Middle frontal gyrus (tissue), 1 donor: ENCODE measurements around the gene PLXNA4.
"Not testable (repeated sequence)": the region's sequence is repeated elsewhere in the genome, so short reads cannot be mapped to it uniquely, and the experiment has no call there.

Source experiments
- DNase-seq: peaks from one replicate; pipeline ENCODE4 v3.0.0-alpha.2; 2015; ENCODE audit warnings: low spot score; ENCODE audit errors: extremely low spot score

Gene PLXNA4, protein sequence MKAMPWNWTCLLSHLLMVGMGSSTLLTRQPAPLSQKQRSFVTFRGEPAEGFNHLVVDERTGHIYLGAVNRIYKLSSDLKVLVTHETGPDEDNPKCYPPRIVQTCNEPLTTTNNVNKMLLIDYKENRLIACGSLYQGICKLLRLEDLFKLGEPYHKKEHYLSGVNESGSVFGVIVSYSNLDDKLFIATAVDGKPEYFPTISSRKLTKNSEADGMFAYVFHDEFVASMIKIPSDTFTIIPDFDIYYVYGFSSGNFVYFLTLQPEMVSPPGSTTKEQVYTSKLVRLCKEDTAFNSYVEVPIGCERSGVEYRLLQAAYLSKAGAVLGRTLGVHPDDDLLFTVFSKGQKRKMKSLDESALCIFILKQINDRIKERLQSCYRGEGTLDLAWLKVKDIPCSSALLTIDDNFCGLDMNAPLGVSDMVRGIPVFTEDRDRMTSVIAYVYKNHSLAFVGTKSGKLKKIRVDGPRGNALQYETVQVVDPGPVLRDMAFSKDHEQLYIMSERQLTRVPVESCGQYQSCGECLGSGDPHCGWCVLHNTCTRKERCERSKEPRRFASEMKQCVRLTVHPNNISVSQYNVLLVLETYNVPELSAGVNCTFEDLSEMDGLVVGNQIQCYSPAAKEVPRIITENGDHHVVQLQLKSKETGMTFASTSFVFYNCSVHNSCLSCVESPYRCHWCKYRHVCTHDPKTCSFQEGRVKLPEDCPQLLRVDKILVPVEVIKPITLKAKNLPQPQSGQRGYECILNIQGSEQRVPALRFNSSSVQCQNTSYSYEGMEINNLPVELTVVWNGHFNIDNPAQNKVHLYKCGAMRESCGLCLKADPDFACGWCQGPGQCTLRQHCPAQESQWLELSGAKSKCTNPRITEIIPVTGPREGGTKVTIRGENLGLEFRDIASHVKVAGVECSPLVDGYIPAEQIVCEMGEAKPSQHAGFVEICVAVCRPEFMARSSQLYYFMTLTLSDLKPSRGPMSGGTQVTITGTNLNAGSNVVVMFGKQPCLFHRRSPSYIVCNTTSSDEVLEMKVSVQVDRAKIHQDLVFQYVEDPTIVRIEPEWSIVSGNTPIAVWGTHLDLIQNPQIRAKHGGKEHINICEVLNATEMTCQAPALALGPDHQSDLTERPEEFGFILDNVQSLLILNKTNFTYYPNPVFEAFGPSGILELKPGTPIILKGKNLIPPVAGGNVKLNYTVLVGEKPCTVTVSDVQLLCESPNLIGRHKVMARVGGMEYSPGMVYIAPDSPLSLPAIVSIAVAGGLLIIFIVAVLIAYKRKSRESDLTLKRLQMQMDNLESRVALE (N-terminal part only)

DNA sequence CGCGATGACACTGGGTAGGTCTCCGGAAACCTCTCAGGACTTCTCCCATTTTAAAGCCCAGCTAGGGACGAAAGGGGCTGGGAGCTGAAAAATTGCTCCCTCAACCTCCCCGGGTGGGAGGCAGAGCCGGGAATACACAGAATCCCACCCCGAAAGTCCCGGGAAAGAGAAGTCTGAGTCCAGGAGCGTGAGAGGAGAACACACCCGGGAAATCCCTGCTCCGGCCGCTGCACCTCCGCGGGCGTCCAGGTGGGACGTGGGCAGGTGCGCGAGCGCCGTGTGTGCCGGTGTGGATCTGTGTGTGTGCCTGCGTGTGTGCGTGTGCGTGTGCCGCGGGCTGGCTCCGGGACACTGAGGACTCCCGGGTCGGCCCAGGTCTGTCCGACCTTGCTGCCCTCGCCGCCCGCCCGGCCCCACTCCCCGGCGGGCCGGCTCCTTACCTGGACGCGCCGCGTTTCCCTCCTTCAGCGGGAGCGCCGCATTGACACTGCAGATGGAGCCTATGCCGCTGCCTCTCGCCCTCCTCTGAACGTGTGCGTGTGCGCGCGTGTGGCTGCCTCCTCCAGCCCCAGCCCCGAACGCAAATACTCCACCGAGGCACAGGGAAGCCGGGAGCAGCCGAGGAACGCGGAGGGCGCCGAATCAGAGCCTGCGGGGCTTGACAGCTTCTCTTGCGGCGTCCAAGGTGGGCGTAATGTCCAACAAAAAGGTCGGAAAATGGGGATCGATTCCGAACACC, at the start of gene PLXNA4:
Gene PLXNA4, minus strand, starts transcription at position 489 of the 739 bp plus-strand sequence. CDS start 67,777 bp downstream, outside the sequence.
- DNase-seq = no peak

DNA sequence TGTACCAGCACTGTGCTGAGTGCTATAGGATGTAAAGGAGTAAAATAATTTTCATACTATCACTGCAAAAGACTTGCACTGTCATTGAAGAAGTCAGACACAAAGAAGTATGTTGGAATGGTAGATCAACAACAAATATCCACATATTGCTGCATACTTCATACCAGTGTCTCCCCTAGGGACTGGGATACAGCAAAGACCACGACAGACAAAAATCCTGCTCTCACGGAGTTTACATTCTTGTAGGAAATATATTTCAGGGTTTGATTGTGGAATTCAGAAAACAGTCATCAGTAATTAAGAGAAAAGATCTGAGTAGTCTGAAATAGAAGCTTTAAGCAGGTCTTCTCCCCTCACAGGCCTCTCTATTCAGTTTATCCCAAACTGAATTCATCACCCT, 49.4 kb upstream of the PLXNA4 start:
- DNase-seq = no peak

DNA sequence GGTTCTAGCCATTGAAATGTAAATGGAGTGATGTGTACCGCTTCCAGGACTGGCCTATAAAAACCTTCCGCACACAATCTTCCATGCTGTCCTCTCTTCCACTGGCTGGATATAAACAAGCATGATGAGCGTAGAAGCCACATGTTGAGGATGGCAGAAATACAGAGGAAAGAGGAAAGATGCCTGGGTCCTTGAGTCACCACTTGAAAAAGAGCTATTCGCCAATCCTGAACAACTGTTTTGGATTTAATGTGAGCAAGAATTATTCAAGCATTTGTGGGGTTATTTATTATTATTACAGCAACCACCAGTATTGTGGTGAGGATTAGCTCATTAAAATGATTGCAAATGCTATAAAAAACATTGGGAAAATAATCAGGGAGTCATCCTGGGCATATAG, 45.8 kb upstream of the PLXNA4 start:
- DNase-seq = no peak

DNA sequence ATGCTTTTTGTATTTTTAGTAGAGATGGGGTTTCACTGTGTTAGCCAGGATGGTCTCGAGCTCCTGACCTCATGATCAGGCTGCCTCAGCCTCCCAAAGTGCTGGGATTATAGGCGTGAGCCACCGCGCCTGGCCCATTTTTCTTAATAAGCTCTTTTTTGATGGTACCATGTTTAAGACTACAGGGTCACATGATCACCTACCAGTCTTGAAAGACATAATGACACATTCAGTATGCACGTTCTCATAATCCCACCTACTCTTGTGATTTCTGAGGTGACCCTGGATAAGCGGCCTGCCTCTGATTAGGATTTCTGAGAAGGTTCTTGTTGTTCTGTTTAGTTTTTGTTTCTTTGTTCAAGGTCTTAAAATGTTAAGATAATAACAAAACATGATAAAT, 43.7 kb upstream of the PLXNA4 start:
- DNase-seq = no peak

DNA sequence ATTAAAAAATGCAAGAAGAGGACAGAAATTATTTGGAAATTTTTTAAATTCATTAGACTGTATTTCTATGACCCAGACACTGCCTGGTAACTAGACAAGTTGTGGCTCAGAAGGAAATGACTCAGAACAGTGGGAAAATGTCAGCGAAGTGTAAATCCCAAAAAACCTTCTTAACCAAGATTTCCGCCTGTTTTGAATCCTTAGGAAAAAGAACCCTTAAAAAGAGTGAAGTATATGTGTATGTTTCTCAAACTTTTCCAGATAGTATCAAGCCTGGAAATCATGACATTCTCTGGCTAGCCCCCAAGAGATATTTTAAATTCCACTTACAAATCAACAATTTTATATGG, 42.7 kb upstream of the PLXNA4 start:
- DNase-seq = no peak

DNA sequence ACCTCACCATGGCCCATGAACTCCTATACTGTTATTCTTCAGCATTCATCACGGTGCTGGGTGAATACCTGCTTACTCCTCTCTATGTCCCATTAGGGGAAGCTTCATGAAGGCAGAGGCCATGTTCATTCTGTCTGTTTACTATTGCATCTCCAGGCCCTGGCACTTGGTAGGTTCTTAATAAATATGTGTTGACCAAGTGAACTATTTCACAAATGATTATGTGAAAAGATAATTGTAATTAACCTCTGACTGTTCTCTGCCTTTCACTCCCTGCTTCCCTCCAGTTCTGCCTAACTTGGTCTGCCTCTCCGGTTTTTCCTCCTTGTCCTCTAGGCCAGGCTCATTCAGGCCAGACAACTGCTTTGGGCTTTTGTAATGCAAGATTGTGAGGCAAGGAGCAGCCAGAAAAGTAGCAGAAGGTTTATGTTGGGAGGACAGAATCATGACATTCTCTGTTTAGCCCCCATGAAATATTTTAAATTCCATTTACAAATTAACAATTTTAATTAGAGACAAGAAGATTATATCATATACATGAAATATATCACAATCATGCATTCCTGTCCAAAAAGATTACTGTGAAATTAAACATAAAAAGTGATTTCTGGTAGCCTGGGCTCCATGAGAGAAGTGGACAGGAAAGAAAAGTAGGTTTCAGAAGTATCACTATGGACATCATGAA, 42.1 kb upstream of the PLXNA4 start:
- DNase-seq = no peak

DNA sequence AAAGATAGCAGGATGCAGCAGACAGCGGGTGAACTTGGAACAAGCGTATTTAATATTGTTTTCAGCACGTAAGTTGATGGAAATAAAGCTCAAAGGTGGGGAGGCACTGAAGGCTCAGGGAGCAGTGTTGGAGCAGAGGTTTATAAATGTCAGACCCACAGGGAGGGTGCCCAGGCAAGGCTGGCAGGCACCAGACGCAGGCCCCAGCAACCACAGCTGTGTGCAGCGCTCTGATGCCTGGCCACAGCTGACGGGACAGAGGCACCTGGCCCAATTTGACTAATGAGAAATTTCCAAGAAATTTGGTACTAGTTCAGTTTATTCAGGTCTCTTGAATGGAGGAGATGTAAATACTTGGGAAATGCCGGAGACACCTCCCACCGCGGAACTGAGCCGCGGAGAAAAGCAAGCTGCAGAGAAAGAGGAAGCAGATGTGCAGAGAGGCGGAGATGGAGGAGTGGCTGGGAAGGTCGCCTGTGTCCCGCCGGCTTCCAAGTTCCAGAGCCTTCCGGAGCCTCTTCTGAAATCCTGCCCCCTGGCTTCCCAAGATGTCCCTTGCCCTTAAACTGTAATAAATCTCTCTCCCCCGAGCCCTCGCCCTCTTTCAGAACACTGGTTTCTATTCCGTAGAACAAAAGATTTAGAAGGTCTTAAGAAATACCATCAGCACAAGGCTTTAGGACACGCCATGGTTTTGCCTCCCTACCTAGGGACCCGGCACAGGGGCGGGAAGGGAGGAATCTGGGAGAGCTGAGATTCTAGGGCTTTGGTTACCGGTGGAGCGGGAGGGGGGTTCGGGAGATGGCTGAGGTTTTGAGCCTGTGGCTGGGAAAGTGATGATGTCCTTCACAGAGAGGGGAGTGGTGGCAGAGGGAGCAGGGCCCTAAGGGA, 38.4 kb upstream of the PLXNA4 start:
- no peak for DNase-seq

DNA sequence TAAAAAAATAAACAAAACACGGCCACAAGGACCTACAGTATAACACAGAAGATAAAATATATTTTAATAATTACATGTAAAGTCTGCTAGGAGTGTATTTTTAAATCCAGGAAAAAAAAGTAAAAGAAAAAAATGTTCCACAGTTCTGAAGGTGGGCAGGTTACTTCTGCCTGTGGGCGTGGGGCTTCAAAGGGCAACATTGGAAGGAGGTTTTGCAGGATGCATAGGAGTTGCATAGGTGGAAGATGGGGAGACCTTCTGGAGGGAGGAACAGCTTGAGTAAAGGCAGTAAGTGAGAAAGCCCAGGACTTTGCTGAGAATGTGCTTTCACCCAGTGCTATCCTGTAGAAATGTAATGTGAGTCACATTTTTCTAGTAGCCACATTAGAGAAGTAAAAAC, 37.5 kb upstream of the PLXNA4 start:
- no peak for DNase-seq

DNA sequence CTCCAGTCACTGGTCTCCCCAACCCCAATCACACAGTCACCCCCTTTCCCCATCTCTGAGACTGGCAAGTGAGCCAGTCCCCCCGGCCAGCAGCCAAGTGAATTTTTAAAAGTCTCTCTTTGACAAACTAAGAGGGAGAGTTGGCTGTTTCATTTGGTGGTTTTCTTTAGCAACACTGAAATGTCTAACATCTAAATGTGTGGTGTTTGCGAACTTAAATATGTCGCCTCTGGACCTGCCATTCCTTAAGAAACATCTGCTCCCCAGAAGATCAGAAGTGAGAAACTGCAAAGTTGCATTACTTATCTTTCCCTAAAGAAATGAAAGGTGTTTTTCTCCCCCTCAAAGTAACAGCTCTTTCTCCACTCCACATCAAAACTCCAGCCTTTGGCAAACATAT, 34.7 kb upstream of the PLXNA4 start:
- DNase-seq = peak; percentile 17

DNA sequence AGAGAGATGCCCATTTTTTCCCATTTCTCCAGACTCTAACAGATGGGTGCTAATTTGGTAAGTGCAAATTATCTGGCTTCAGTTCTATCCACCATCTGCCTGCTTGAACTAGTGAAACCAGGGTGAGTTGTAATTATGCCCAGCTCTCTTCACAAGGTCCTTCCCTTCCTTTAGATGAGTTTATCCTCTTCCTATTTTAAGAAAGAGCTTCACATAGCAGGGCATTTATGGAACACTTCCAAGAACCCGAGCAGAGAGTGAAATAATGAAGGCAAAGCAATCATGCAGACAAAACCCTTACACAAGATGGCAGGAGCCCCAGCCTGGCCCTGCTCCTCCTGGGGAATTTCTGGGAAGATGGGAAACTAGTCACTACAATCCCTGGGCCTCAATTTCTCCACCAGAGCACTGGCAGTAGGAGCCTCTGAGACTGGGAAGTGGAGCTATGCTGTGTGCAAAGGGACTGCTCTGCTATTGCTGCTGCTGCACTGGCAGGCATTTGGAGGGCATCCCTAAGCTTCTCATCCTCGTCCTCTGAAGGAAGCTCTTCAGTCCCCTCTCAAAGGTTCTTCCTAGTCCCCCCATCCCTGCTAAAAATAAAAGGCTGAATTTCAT, 33.7 kb upstream of the PLXNA4 start:
- no peak for DNase-seq

DNA sequence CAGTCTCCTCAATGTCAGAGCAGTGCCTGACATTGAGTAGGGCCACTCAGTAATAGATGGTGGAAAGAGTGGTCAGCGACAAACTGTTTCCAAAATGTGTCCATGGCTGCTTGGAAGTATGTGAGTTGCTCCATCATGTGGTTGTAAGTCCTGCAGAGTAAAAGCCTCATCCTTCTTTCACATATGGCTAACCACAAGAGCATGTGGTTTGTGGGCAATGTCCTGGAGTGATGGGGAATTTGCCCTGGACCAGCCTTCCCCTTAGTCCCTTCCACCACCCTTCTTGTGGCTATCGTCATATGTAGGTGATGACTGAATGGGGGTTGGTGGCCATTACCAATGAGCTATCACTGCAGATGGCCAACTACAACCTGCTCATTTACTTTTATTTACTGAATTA, 33.0 kb upstream of the PLXNA4 start:
- DNase-seq = no peak

DNA sequence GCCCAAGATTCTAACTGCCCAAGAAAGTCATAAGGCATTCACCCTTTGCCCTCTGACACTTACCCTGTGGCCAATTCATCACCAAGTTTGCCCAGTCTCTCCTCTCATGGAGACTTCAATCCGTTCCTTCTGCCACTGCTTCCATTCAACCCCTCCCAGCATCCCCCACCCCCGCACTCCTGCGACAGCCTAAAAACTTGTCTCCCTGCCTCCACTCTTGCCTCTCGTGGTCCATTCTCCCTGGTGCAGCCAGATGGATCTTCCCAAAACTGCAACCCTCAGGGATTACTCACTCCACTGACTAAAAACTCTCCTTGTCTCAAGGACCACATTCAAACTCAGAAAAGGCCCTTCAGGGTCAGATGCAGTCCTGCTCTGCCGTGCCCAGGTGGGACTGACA, 32.3 kb upstream of the PLXNA4 start:
- DNase-seq = no peak

DNA sequence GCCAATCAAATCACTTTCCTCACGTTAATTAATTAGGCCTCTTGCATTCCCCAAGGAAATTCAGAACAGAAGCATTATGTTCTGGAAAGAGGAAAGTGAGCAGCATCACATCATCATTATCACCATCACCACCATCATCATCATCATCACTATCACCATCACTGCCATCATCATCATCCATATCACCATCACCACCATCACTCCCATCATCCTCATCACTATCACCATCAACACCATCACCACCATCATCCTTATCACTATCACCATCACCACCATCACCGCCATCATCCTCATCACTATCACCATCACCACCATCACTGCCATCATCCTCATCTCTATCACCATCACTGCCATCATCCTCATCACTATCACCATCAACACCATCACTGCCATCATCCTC, 31.4 kb upstream of the PLXNA4 start:
- no peak for DNase-seq

DNA sequence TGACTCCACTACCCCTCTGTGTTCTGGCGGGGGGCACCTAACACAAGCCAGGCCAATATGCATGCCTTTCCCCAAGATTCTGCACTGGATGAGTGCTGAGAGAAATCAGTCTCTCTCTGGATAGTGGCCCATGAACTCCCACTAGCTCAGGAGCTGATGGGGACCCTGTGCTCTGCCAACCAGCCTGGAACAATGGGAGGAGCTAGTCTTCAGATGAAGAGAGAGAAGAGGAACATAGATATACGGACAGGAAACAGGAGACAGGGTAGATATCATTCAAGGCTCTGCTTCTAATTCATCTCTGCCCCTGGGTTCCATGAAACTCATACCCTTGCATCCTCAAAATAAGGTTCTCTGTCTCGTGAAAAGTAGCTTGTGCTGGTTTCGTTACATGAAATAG, 27.9 kb upstream of the PLXNA4 start:
- DNase-seq = no peak

DNA sequence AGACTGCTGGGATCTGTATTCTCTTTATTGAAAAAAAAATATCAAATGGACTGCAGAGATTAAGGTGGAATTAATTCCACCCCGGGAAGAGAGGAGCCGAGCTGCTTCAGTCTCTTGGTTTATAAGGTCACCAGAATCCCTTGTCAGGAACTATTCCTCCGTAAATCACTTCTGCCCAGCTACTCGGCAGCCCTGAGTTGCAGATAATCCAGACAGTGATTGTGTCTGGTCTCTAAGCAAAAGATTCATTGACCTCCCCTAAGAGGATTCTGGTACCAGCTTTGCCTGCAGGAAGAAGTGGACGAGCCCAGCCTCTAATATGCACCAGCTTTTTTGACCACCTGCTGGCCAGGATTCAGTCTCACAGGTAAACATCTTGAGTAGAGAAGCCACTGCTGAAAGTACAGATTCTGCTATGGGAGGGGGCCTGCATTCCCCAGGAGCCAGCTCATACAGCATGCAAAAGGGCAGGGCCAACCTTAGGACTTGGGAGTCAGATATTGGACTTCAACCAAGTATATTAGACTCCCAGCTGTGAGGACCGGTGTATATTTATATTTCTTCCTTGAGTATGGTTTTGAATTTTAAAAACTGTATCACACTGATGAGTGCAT, 27.1 kb upstream of the PLXNA4 start:
- DNase-seq = no peak

DNA sequence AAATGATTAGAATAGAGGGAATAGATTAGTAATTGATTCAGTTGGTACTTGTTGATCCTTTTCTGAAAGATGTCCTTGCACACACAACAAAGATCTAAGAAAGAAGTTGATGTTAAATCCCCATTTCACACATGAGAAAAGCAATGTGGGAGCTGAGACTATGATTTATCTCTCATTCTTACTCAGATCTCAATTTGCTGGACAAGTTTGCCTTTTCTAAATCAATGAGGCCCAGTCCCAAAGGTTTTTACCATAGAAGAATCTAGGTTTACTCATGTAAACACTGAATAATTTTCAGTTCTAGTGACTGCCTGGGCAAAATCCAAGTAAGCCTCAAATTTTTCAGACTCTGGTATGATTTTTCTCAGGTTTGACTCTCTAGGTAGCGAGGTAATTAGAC, 25.5 kb upstream of the PLXNA4 start:
- DNase-seq = no peak

DNA sequence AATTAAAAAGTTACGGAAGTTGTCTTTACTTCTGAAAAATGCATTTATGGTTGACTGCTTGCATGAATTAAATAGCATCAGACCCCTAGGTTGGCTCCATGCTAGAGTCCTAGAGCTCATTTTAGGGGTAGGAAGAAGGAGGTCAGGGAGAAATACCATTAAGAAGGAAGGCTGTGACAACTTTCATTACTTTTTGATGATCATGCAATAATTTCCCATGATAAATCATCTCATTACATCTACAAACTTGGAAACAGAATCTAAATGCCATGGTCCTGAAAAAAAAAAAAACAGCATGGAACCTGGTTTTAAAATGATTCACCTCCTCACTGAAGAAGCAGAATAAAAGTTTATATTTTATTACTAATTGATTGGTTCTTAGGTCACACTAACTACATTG, 20.3 kb upstream of the PLXNA4 start:
- no peak for DNase-seq

DNA sequence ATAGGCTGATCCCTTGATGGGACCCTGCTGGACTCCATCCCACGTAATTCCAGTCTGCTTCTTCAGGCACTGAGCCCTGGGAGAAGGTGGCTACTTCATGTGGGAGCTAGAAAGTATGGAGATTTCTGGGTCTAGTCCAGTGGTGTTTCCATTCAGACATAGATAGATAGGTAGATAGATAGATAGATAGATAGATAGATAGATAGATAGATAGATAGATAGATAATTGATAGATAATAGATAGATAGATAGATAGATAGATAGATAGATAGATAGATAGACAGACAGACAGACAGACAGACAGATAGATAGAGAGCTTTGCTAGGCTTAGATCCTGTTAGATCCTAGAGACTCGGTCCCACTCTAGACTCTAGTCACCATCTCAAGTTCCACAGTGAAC, 18.5 kb upstream of the PLXNA4 start:
- DNase-seq = not testable (repeated sequence)

DNA sequence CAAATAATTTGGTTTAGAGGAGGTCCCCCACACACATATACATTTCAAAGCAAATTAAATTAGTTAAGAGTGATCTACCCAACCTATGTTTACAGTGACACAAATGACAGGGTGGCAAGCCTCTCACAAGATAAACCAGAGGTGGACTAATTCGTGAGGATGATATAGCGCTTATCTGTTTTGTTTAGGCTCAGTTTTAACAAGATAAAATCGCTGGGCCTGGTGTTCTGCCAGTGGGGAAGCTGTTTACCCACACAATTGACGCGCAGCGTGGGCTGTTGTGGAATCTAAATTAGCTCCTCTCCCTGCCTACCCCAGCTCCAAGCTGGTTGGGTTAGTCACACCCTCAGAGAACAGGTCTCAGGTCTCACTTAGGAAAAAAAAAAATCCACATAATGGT, 16.7 kb upstream of the PLXNA4 start:
- DNase-seq = no peak
